KMS-11 (cell line): Measurements from ENCODE around the gene HELB.

ENCODE experiments used
- H2AFZ ChIP-seq: fragments of 200-600 bp; sonication (generic); 2 replicates; pipeline ENCODE4 v1.6.1; 2016; ENCODE audit warnings: antibody characterized with exemption, mixed run types, low read depth
- H3K27ac ChIP-seq: fragments of 200-600 bp; sonication (generic); 2 replicates; pipeline ENCODE4 v1.6.1; 2016; ENCODE audit warnings: mild to moderate bottlenecking, mixed run types
- H3K27me3 ChIP-seq: fragments of 200-600 bp; sonication (generic); 2 replicates; pipeline ENCODE4 v1.6.1; 2017; ENCODE audit warnings: mild to moderate bottlenecking, low read depth, mixed run types, moderate library complexity; ENCODE audit not compliant: insufficient read depth
- H3K36me3 ChIP-seq: fragments of 200-600 bp; sonication (generic); 2 replicates; pipeline ENCODE4 v1.6.1; 2017; ENCODE audit warnings: mild to moderate bottlenecking, mixed run types; ENCODE audit not compliant: insufficient read depth
- H3K4me1 ChIP-seq: fragments of 200-600 bp; sonication (generic); 2 replicates; pipeline ENCODE4 v1.6.1; 2016; ENCODE audit warnings: mild to moderate bottlenecking, low read depth, mixed run types; ENCODE audit not compliant: poor library complexity, severe bottlenecking
- H3K4me2 ChIP-seq: fragments of 200-600 bp; sonication (generic); 2 replicates; pipeline ENCODE4 v1.7.0; 2016; ENCODE audit warnings: mild to moderate bottlenecking, mixed run types
- H3K4me3 ChIP-seq: fragments of 200-600 bp; sonication (generic); IDR thresholded peaks from 2 replicates; pipeline ENCODE4 v1.6.1; 2017; ENCODE audit warnings: low read depth, low read length, mixed read lengths; ENCODE audit not compliant: insufficient read depth
- H3K79me2 ChIP-seq: fragments of 200-600 bp; sonication (generic); 2 replicates; pipeline ENCODE4 v1.6.1; 2016; ENCODE audit warnings: low read depth, mixed run types; ENCODE audit not compliant: insufficient read depth
- H3K9ac ChIP-seq: fragments of 200-600 bp; sonication (generic); 2 replicates; pipeline ENCODE4 v1.6.1; 2016; ENCODE audit warnings: mild to moderate bottlenecking, mixed run types
- H4K20me1 ChIP-seq: fragments of 200-600 bp; sonication (generic); 2 replicates; pipeline ENCODE4 v1.6.1; 2016; ENCODE audit warnings: mild to moderate bottlenecking, mixed run types; ENCODE audit not compliant: insufficient read depth
- CTCF ChIP-seq: fragments of 200-600 bp; sonication (generic); conservative IDR thresholded peaks from 2 replicates; pipeline ENCODE4 v1.6.1; 2017; ENCODE audit warnings: low read depth, mild to moderate bottlenecking, antibody characterized with exemption, low read length, moderate library complexity, mixed read lengths

The HELB gene

GRCh38 chr12:66375560-66375959, 73.3 kb downstream of the HELB start:
- no peak overlapping the region for H3K9ac ChIP-seq
- H3K4me1 ChIP-seq: no peaks in the 10 kb centered on the region
- no peaks in the 10 kb centered on the region for H3K27me3 ChIP-seq
- H3K36me3 ChIP-seq: no peaks in the 10 kb centered on the region
- TF ChIP-seq CTCF: no peak
- H3K4me3 ChIP-seq: no peak overlapping the region
- H2AFZ ChIP-seq: no peak overlapping the region
- H4K20me1 ChIP-seq: no peaks in the 10 kb centered on the region
- H3K79me2 ChIP-seq: no peaks in the 10 kb centered on the region
- no peak overlapping the region for H3K27ac ChIP-seq
- H3K4me2 ChIP-seq: no peak overlapping the region

GRCh38 chr12:66379616-66380015, 77.3 kb downstream of the HELB start:
- H3K4me1 ChIP-seq: no peaks in the 10 kb centered on the region
- H3K9ac ChIP-seq: no peak overlapping the region
- H3K4me3 ChIP-seq: no peak overlapping the region
- no peaks in the 10 kb centered on the region for H3K79me2 ChIP-seq
- H4K20me1 ChIP-seq: no peaks in the 10 kb centered on the region
- H3K27me3 ChIP-seq: no peaks in the 10 kb centered on the region
- no peaks in the 10 kb centered on the region for H3K36me3 ChIP-seq
- no peak overlapping the region for H3K4me2 ChIP-seq
- H2AFZ ChIP-seq: no peak overlapping the region
- no peak overlapping the region for H3K27ac ChIP-seq
- TF ChIP-seq CTCF: no peak

GRCh38 chr12:66380769-66381535, 78.7 kb downstream of the HELB start:
- Histone ChIP-seq H3K4me1 (no peaks in the 10 kb centered on the region), H3K4me2 (no peak overlapping the region), H3K9ac (no peak overlapping the region), H3K36me3 (no peaks in the 10 kb centered on the region), H3K27me3 (no peaks in the 10 kb centered on the region), H4K20me1 (no peaks in the 10 kb centered on the region), H2AFZ (no peak overlapping the region), H3K27ac (no peak overlapping the region), H3K79me2 (no peaks in the 10 kb centered on the region), H3K4me3 (no peak overlapping the region)
- TF ChIP-seq CTCF: no peak

GRCh38 chr12:66387117-66387516, 84.8 kb downstream of the HELB start:
- no peak for TF ChIP-seq CTCF
- no peak overlapping the region for H3K27ac ChIP-seq

More at GRCh38 chr12:66387117-66387516, 84.8 kb downstream of the HELB start:
- Histone ChIP-seq H3K4me2 (no peak overlapping the region), H3K4me1 (no peaks in the 10 kb centered on the region), H3K36me3 (no peaks in the 10 kb centered on the region), H4K20me1 (no peaks in the 10 kb centered on the region), H3K27me3 (no peaks in the 10 kb centered on the region), H3K4me3 (no peak overlapping the region), H2AFZ (no peak overlapping the region), H3K9ac (no peak overlapping the region), H3K79me2 (no peaks in the 10 kb centered on the region)
